Esophagus muscularis mucosa (tissue), 3 donors: ENCODE measurements around the gene NUP214.

ENCODE experiments used
- POLR2A ChIP-seq: fragments of 450-650 bp; IDR thresholded peaks from one replicate; pipeline ENCODE4 v1.6.1; 2017; ENCODE audit warnings: antibody characterized with exemption, moderate library complexity, mild to moderate bottlenecking, low read depth
- POLR2AphosphoS5 ChIP-seq, 2 donors: sonication (generic); formaldehyde crosslinking; IDR thresholded peaks; one replicate each; pipeline ENCODE4 v1.6.1; 2017; ENCODE audit warnings: antibody characterized with exemption in 2 of 2
- TF ChIP-seq, protein P1 (sequence below), 3 experiments: fragments of 200-600 bp in 2 of 3; fragments of 450-650 bp in 1 of 3; sonication (generic) in 2 of 3; IDR thresholded peaks; one replicate each; pipeline ENCODE4 v1.5.1; 2017 to 2019; ENCODE audit warnings: antibody characterized with exemption in 3 of 3, mild to moderate bottlenecking in 2 of 3, moderate library complexity in 1 of 3

DNA sequence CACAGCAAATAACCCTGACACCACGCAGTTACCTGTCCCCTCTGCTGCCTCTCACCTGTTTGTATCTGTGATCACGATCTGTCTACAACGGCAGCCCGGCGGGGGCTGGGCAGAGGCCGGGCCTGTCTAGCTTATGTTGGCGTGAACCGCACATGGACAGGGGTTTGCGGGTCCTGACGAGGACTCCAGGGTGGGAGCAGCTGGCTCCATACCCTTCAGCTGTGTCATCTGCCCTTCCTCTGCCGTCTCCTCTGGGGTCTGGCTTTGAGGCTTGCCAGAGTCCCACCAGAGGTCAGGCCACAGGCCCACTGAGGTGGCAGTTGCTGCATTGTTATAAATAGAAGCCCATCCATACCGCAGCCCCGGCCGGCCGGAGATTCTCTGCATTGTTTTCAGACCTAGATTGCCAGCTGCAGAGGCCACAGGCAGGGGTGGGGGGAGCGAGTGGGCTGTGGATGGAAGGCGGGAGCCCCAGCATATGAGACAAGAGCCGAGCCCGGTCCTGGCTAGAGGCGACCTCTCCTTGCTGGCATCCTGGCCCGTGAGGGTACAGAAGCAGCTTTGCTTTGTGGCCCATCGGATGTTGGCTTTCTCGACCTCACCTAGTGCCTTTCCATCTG is 113.1 kb downstream of the NUP214 start:
- TF ChIP-seq POLR2A (no peak), POLR2AphosphoS5 (IDR thresholded peaks at IDR 0.05) (no peak)
- TF ChIP-seq, protein P1, sequence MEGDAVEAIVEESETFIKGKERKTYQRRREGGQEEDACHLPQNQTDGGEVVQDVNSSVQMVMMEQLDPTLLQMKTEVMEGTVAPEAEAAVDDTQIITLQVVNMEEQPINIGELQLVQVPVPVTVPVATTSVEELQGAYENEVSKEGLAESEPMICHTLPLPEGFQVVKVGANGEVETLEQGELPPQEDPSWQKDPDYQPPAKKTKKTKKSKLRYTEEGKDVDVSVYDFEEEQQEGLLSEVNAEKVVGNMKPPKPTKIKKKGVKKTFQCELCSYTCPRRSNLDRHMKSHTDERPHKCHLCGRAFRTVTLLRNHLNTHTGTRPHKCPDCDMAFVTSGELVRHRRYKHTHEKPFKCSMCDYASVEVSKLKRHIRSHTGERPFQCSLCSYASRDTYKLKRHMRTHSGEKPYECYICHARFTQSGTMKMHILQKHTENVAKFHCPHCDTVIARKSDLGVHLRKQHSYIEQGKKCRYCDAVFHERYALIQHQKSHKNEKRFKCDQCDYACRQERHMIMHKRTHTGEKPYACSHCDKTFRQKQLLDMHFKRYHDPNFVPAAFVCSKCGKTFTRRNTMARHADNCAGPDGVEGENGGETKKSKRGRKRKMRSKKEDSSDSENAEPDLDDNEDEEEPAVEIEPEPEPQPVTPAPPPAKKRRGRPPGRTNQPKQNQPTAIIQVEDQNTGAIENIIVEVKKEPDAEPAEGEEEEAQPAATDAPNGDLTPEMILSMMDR (IDR thresholded peaks at IDR 0.05), result no peak
